Stomach (tissue), 4 donors: Measurements from ENCODE around the gene CBFA2T3.

Experiments
- EP300 ChIP-seq: sonication (generic); formaldehyde crosslinking; IDR thresholded peaks from one replicate; pipeline ENCODE4 v1.6.1; 2017; ENCODE audit warnings: antibody characterized with exemption
- POLR2A ChIP-seq, 4 donors: fragments of 450-650 bp; IDR thresholded peaks; one replicate each; pipeline ENCODE4 v1.6.1; 2016; ENCODE audit warnings: antibody characterized with exemption in 4 of 4, control low read depth in 2 of 4, mild to moderate bottlenecking in 1 of 4, moderate library complexity in 1 of 4
- TF ChIP-seq, protein P1 (sequence below), 7 experiments: fragments of 450-650 bp in 4 of 7; fragments of 200-600 bp in 3 of 7; sonication (generic) in 3 of 7; IDR thresholded peaks; one replicate each; pipeline ENCODE4 v1.5.1; 2016 to 2019; ENCODE audit warnings: antibody characterized with exemption in 7 of 7, control low read depth in 2 of 7, mild to moderate bottlenecking in 1 of 7

DNA sequence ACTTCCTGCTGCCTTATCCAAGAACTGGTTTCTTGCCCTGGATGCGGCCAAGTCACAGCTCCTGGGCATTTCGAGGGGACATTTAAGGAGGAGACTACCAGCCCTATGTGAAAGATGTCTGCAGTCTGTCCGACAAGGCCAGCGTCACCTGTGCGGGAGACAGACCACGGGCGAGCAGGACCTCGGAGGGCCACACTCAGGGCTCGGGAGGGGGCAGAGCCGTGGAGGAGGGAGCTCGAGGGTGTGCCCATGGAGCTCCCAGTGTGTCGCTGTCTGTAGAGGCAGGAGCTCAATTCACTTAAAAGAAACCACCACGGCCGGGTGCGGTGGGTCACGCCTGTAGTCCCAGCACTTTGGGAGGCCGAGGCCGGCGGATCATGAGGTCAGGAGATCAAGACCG lies 33.3 kb downstream of the CBFA2T3 start:
- TF ChIP-seq EP300, result no peak
- TF ChIP-seq POLR2A (IDR thresholded peaks at IDR 0.05), result no peak
- TF ChIP-seq, protein P1, sequence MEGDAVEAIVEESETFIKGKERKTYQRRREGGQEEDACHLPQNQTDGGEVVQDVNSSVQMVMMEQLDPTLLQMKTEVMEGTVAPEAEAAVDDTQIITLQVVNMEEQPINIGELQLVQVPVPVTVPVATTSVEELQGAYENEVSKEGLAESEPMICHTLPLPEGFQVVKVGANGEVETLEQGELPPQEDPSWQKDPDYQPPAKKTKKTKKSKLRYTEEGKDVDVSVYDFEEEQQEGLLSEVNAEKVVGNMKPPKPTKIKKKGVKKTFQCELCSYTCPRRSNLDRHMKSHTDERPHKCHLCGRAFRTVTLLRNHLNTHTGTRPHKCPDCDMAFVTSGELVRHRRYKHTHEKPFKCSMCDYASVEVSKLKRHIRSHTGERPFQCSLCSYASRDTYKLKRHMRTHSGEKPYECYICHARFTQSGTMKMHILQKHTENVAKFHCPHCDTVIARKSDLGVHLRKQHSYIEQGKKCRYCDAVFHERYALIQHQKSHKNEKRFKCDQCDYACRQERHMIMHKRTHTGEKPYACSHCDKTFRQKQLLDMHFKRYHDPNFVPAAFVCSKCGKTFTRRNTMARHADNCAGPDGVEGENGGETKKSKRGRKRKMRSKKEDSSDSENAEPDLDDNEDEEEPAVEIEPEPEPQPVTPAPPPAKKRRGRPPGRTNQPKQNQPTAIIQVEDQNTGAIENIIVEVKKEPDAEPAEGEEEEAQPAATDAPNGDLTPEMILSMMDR (IDR thresholded peaks at IDR 0.05), result no peak
